KMS-11 (cell line): ENCODE results near the gene ZDHHC19.

Source experiments
- H2AFZ ChIP-seq: fragments of 200-600 bp; sonication (generic); 2 replicates; pipeline ENCODE4 v1.6.1; 2016; ENCODE audit warnings: antibody characterized with exemption, mixed run types, low read depth
- H3K27ac ChIP-seq: fragments of 200-600 bp; sonication (generic); 2 replicates; pipeline ENCODE4 v1.6.1; 2016; ENCODE audit warnings: mild to moderate bottlenecking, mixed run types
- H3K27me3 ChIP-seq: fragments of 200-600 bp; sonication (generic); 2 replicates; pipeline ENCODE4 v1.6.1; 2017; ENCODE audit warnings: mild to moderate bottlenecking, low read depth, mixed run types, moderate library complexity; ENCODE audit not compliant: insufficient read depth
- H3K36me3 ChIP-seq: fragments of 200-600 bp; sonication (generic); 2 replicates; pipeline ENCODE4 v1.6.1; 2017; ENCODE audit warnings: mild to moderate bottlenecking, mixed run types; ENCODE audit not compliant: insufficient read depth
- H3K4me1 ChIP-seq: fragments of 200-600 bp; sonication (generic); 2 replicates; pipeline ENCODE4 v1.6.1; 2016; ENCODE audit warnings: mild to moderate bottlenecking, low read depth, mixed run types; ENCODE audit not compliant: poor library complexity, severe bottlenecking
- H3K4me2 ChIP-seq: fragments of 200-600 bp; sonication (generic); 2 replicates; pipeline ENCODE4 v1.7.0; 2016; ENCODE audit warnings: mild to moderate bottlenecking, mixed run types
- H3K4me3 ChIP-seq: fragments of 200-600 bp; sonication (generic); IDR thresholded peaks from 2 replicates; pipeline ENCODE4 v1.6.1; 2017; ENCODE audit warnings: low read depth, low read length, mixed read lengths; ENCODE audit not compliant: insufficient read depth
- H3K79me2 ChIP-seq: fragments of 200-600 bp; sonication (generic); 2 replicates; pipeline ENCODE4 v1.6.1; 2016; ENCODE audit warnings: low read depth, mixed run types; ENCODE audit not compliant: insufficient read depth
- H3K9ac ChIP-seq: fragments of 200-600 bp; sonication (generic); 2 replicates; pipeline ENCODE4 v1.6.1; 2016; ENCODE audit warnings: mild to moderate bottlenecking, mixed run types
- H4K20me1 ChIP-seq: fragments of 200-600 bp; sonication (generic); 2 replicates; pipeline ENCODE4 v1.6.1; 2016; ENCODE audit warnings: mild to moderate bottlenecking, mixed run types; ENCODE audit not compliant: insufficient read depth
- TF ChIP-seq, protein P1 (sequence below): fragments of 200-600 bp; sonication (generic); conservative IDR thresholded peaks from 2 replicates; pipeline ENCODE4 v1.6.1; 2017; ENCODE audit warnings: low read depth, mild to moderate bottlenecking, antibody characterized with exemption, low read length, moderate library complexity, mixed read lengths

The ZDHHC19 gene

DNA sequence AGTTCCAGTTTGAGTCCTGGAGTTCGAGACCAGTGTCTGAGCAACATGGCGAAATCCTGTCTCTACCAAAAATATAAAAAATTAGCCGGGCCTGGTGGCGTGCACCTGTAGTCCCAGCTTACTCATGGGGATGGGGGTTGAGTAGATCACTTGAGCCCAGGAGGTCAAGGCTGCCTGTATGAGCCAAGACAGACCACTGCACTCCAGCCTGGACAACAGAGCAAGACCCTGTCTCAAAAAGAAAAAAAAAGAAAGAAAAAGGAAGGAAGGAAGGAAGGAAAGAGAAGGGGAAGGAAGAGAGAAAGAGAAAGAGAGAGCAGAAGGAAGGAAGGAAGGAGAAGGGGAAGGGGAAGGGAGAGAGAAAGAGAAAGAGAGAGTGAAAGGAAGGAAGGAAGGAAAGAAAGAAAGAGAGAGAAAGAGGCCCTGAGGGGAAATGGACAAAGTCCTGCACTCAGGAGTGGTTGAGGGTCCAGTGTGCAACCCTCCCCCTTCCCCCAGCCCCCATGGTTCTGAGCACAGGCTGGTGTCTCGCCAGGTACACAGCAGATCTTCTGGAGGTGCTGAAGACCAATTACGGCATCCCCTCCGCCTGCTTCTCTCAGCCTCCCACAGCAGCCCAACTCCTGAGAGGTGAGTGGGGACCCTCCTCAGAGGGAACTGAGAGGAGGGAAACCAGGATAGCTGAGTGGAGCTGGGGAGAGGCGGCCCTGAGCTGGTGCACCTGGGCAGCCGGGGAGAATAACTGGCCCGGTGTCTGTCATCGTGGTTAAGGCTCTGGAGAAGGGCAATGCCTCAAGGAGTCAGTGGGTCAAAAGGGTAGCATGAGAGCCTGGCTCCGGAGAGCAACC lies 6.3 kb upstream of the ZDHHC19 start:
- no peak overlapping the region for H2AFZ ChIP-seq
- no peaks in the 10 kb centered on the region for H3K79me2 ChIP-seq
- H4K20me1 ChIP-seq: no peaks in the 10 kb centered on the region
- no peak overlapping the region for H3K9ac ChIP-seq
- H3K4me3 ChIP-seq: no peak overlapping the region
- H3K4me1 ChIP-seq: no peaks in the 10 kb centered on the region
- TF ChIP-seq, protein P1, sequence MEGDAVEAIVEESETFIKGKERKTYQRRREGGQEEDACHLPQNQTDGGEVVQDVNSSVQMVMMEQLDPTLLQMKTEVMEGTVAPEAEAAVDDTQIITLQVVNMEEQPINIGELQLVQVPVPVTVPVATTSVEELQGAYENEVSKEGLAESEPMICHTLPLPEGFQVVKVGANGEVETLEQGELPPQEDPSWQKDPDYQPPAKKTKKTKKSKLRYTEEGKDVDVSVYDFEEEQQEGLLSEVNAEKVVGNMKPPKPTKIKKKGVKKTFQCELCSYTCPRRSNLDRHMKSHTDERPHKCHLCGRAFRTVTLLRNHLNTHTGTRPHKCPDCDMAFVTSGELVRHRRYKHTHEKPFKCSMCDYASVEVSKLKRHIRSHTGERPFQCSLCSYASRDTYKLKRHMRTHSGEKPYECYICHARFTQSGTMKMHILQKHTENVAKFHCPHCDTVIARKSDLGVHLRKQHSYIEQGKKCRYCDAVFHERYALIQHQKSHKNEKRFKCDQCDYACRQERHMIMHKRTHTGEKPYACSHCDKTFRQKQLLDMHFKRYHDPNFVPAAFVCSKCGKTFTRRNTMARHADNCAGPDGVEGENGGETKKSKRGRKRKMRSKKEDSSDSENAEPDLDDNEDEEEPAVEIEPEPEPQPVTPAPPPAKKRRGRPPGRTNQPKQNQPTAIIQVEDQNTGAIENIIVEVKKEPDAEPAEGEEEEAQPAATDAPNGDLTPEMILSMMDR: no peak
- H3K27me3 ChIP-seq: no peaks in the 10 kb centered on the region; the same call in 1 of the 2 replicates
- H3K27ac ChIP-seq: no peak overlapping the region
- H3K4me2 ChIP-seq: no peak overlapping the region
- H3K36me3 ChIP-seq: no peaks in the 10 kb centered on the region

DNA sequence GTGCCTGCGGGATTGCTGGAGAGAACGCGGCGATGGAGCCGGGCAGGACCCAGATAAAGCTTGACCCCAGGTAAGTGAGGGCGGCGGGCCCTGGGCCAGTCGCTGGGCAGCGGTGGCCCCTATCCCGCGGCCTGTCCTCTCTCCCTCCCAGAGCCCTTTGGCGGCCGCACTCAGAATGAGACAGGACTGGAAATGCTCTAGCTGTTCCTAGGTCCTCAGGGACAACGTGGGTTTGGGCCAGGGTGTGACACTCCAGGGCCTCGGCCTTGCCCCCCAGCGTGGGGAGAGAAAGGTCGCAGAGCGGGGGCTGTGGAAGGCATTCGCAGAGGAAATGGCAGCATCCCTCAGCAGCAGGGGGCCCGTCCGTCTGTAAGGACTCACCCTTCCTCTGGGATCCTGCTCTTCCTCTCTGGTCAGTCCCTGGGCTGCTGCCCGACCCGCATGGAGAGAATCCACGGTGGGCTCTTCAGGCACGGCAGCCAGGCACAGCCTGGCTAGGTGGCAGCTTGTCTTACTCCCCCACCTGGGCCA lies 5.5 kb upstream of the ZDHHC19 start:
- Histone ChIP-seq H2AFZ (no peak overlapping the region), H3K4me2 (no peak overlapping the region), H3K9ac (no peak overlapping the region)

DNA sequence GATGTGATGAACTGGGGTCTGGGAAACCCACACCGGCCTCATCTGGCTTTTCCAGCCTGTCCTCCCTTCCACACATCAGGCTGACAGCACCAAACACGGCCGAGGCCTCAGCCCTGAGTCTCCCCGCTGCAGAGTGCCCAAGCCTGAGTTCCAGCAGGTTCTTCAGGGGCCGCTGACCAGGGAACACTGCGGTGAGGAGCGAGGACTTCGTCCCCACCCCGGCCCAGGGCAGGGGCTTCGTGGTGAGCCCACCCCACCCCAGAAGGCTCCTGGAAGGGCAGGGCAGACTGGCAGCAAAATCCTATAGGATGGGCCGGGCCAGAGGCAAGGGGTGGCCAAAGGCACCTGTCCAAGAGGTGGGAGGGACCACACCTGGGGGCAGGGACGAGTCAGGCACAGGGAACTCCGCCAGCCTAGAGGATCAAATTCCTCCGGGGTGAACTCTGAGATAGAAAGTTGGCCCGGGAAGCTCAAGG lies 4.9 kb upstream of the ZDHHC19 start, which contains the start of gene SLC51A:
Gene SLC51A, plus strand, starts transcription at position 446 of the 476 bp plus-strand sequence. CDS start 179 bp downstream, outside the sequence.
- no peak within 1 kb of the TSS for H3K27ac ChIP-seq
- H3K27me3 ChIP-seq: no peaks in the 10 kb centered on the region; the same call in 1 of the 2 replicates
- H3K4me1 ChIP-seq: no peaks in the 10 kb centered on the region
- TF ChIP-seq, protein P1: no peak
- H3K79me2 ChIP-seq: no peaks in the 10 kb centered on the region
- H3K9ac ChIP-seq: no peak within 1 kb of the TSS
- H3K4me3 ChIP-seq: no peak within 1 kb of the TSS
- H2AFZ ChIP-seq: no peak within 1 kb of the TSS
- H3K36me3 ChIP-seq: no peaks in the 10 kb centered on the region
- no peaks in the 10 kb centered on the region for H4K20me1 ChIP-seq
- H3K4me2 ChIP-seq: no peak within 1 kb of the TSS

More for the DNA sequence above, 5.5 kb upstream of the ZDHHC19 start:
- Histone ChIP-seq H3K4me3 (no peak overlapping the region), H3K4me1 (no peaks in the 10 kb centered on the region), H3K27me3 (no peaks in the 10 kb centered on the region; the same call in 1 of the 2 replicates), H3K27ac (no peak overlapping the region), H4K20me1 (no peaks in the 10 kb centered on the region), H3K79me2 (no peaks in the 10 kb centered on the region), H3K36me3 (no peaks in the 10 kb centered on the region)
- TF ChIP-seq, protein P1: no peak

DNA sequence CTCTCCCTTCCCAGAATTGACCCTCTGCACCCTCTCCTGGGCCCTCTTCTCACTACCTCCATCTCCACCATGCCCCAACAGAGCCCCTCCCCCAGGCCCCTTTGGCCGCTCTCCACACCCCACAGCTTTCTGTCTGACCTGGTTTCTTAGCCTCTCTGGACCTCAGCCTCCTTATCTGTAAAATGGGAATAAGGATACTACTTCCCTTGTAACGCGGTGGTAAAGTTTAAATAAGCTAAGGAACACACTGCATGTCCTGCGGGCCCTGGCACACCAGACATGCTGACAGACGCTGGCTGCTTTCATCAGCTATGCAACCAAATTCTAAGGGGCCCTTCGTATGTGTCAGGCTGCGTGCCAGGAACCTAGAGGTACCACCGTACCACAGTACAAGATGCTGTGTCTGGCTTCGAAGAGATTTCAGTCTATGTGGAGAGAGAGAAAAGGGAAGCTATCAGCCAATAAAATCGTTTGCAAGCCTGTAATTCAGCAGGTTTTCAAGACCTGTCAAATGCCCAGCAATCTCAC lies 4.4 kb upstream of the ZDHHC19 start:
- Histone ChIP-seq H3K4me2 (no peak overlapping the region), H3K4me1 (no peaks in the 10 kb centered on the region), H3K79me2 (no peaks in the 10 kb centered on the region), H3K36me3 (no peaks in the 10 kb centered on the region), H3K27ac (no peak overlapping the region), H3K9ac (no peak overlapping the region), H3K4me3 (no peak overlapping the region), H2AFZ (no peak overlapping the region), H3K27me3 (no peaks in the 10 kb centered on the region; the same call in 1 of the 2 replicates), H4K20me1 (no peaks in the 10 kb centered on the region)
- TF ChIP-seq, protein P1: no peak
